Omental fat pad (tissue), 4 donors: ENCODE measurements around the gene CCDC3. TPM values are rescaled to one million over a fixed set of nuclear protein-coding genes. Genes with fewer than 3 reads are reported as not detected.

Source experiments
- ATAC-seq: fragments of 150-250 bp; one replicate; pipeline ENCODE4 v1.9.1; 2016; ENCODE audit warnings: mild to moderate bottlenecking, moderate library complexity; ENCODE audit not compliant: low FRiP score
- DNase-seq: peaks from one replicate; pipeline ENCODE4 v3.0.0-alpha.2; 2019; ENCODE audit warnings: low spot score
- CTCF ChIP-seq, 3 donors: fragments of 450-650 bp; IDR thresholded peaks; one replicate each; pipeline ENCODE4 v1.5.1; 2016 to 2017; ENCODE audit warnings: antibody characterized with exemption in 3 of 3, mild to moderate bottlenecking in 3 of 3, moderate library complexity in 2 of 3
- total RNA-seq, 4 donors: library from RNA; depleted of rRNA; stranded (reverse); fragments of >200 nt; gene quantifications; one replicate each; pipeline ENCODE4 v1.1.0, GENCODE V29; 2016

The CCDC3 gene
- total RNA-seq, 4 donors from 2014 or later: 23.5 to 77.8 (median 39.1) TPM

GRCh38 chr10:12902135-12902572 lies 99.4 kb downstream of the CCDC3 start:
- peak; percentile 55 for DNase-seq
- no peak for ATAC-seq
- no peak for TF ChIP-seq CTCF (IDR thresholded peaks at IDR 0.05)

DNA sequence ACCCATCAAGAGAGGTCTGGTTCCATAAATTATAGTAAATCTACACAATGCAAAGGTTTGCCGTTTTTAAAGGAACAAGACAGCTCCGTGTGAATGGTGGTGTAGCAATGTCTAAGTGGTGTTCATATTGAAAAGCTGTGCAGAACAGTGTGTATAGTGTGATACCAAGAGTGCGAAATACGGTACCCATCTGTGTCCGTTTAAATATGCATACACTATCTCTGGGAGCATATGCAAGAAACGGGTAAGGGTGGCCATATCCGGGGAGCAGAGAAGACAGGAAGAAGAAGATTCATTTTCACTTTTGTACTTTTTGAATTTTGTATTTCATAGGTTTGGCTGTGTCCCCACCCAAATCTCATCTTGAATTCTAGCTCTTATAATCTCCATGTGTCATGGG lies 102.0 kb downstream of the CCDC3 start:
- DNase-seq (no peak), ATAC-seq (no peak)
- no peak for TF ChIP-seq CTCF (IDR thresholded peaks at IDR 0.05)

- DNase-seq: no peak
- ATAC-seq: no peak
- no peak for TF ChIP-seq CTCF (IDR thresholded peaks at IDR 0.05)
These were observed 103.2 kb downstream of the CCDC3 start for GRCh38 chr10:12898271-12898670.

- DNase-seq: no peak
- no peak for ATAC-seq
- TF ChIP-seq CTCF (IDR thresholded peaks at IDR 0.05): no peak
These were observed 104.2 kb downstream of the CCDC3 start for GRCh38 chr10:12897278-12897677.

DNA sequence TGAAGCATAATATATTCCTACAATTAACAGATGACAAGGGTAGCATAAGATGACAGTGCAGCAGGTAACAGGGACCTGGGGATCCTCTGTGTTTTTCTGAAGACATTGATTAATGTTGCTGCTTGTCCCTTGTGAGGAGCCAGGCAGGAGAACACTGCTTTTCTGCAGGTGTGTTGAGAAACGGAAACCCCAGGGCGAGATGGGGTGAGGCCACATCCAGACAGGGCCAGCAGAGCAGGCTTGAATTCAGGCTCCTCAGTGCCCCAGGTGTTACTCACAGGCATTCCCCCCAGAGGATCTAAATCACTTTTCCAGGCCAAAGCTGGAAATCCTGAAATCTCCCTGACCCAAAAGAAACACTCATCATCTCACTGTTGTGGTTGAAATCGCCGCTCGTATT lies 105.3 kb downstream of the CCDC3 start:
- no peak for ATAC-seq

GRCh38 chr10:12892924-12893323 lies 108.6 kb downstream of the CCDC3 start:
- TF ChIP-seq CTCF (IDR thresholded peaks at IDR 0.05): no peak
- ATAC-seq (no peak), DNase-seq (no peak)

More for the DNA sequence above, 105.3 kb downstream of the CCDC3 start:
- no peak for TF ChIP-seq CTCF (IDR thresholded peaks at IDR 0.05)
- DNase-seq: no peak

DNA sequence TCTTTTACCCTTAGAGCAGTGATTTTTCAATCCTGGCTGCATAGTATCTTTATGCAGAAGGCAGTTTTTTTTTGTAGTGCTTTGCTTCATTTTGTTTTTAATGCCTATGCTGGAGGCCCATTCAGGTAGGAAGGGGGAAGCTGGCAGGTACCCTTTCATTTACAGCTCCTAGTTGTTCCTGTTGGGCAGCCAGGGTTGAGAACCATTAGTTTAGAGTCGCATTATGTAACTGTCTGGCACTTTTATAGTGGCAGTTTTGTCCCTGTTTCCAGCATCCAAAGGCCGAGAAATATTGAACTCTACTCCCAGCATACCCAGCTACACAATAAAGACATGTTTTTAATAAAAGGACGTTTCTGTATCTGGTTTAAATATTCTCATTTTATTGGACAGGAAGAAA lies 110.6 kb downstream of the CCDC3 start:
- no peak for TF ChIP-seq CTCF (IDR thresholded peaks at IDR 0.05)
- DNase-seq: no peak
- no peak for ATAC-seq
